Neural progenitor cell (in vitro differentiated cells): ENCODE data around the gene IER5.

Experiments used
- CTCF ChIP-seq: fragments of 200-600 bp; sonication (generic); IDR thresholded peaks from 2 replicates; pipeline ENCODE4 v1.5.1; 2017; ENCODE audit warnings: antibody characterized with exemption, mild to moderate bottlenecking
- EZH2 ChIP-seq: fragments of 200-600 bp; sonication (generic); IDR thresholded peaks from 2 replicates; pipeline ENCODE4 v1.6.1; 2017; ENCODE audit warnings: antibody characterized with exemption, mild to moderate bottlenecking, moderate library complexity

- TF ChIP-seq CTCF (no peak), EZH2 (no peak)
These were observed 1.6 kb upstream of the IER5 start for GRCh38 chr1:181086926-181087325.
